Stimulated activated CD8-positive, alpha-beta memory T cell treated with anti-CD3 and anti-CD28 coated beads, Interleukin-2, amount 100 ng/mL, for 48 hours (primary cell): ENCODE measurements around the gene SLC35D3.
"Not testable (repeated sequence)": the region's sequence is repeated elsewhere in the genome, so short reads cannot be mapped to it uniquely, and the experiment has no call there.

Experiments used
- DNase-seq, 2 donors: peaks; one replicate each; pipeline ENCODE4 v3.0.0-alpha.2; 2020; ENCODE audit warnings: low read depth in 2 of 2

SLC35D3 gene, protein sequence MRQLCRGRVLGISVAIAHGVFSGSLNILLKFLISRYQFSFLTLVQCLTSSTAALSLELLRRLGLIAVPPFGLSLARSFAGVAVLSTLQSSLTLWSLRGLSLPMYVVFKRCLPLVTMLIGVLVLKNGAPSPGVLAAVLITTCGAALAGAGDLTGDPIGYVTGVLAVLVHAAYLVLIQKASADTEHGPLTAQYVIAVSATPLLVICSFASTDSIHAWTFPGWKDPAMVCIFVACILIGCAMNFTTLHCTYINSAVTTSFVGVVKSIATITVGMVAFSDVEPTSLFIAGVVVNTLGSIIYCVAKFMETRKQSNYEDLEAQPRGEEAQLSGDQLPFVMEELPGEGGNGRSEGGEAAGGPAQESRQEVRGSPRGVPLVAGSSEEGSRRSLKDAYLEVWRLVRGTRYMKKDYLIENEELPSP

GRCh38 chr6:136921936-136922684 is at the start of gene SLC35D3:
Gene SLC35D3, plus strand, starts transcription at chr6:136922301. Its CDS starts 128 bp downstream, at chr6:136922429.
- DNase-seq, result no peak

DNA sequence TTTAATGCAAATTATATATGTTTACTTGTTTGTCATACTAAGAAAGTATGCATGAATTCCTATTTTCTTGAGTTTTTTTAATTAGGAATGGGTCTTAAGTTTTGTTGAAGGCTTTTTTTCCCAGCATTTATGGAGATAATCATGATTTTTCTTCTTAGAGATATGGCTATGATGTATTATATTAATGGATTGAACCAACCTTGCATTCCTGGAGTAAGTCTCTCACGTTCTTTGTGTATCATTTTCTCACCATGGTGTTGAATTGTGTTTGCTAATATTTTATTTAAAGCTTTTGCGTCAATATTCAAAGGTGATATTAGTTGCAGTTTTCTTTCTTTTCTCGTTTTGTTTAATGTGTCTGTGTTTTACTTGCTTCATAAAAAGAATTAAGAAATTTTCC is 48.4 kb upstream of the SLC35D3 start:
- no peak for DNase-seq

- not testable (repeated sequence) for DNase-seq
Observed at GRCh38 chr6:136876469-136876868, 45.6 kb upstream of the SLC35D3 start.

DNA sequence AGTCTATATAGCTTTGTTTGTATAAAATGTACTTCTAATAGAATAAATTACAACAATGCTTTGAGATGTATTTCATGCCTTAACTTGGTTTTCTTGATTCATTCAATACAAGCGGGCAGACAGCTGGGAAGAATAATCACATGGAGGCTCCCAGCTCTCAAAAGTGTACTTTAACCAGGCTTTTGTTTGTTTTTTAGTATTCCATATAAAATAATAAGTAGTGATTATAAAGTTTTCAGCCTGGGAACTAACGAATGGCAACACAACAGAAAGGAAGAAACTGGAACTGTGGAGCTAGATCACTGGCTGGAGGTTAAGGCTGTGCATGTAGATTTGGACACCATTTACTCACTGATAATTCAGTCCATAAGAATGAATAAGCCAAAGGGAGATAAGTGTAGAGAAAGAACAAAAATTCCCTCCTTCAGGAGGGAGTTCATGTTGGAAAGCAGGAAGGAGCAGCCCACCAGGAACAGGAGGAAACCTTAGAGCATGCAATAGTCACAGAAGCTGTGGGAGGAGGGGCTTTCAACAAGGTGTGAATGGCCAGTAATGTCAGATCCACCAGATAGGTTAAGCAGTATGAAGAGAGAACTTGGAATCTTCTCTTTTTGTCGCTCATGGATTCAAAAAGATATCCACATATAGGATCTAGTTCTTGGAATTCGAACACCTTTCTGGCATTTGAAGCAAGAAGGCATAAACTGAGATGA is 41.2 kb upstream of the SLC35D3 start:
- DNase-seq, result no peak

GRCh38 chr6:136886091-136886490 is 36.0 kb upstream of the SLC35D3 start:
- no peak for DNase-seq

GRCh38 chr6:136887953-136888352 is 34.1 kb upstream of the SLC35D3 start:
- DNase-seq, result no peak

DNA sequence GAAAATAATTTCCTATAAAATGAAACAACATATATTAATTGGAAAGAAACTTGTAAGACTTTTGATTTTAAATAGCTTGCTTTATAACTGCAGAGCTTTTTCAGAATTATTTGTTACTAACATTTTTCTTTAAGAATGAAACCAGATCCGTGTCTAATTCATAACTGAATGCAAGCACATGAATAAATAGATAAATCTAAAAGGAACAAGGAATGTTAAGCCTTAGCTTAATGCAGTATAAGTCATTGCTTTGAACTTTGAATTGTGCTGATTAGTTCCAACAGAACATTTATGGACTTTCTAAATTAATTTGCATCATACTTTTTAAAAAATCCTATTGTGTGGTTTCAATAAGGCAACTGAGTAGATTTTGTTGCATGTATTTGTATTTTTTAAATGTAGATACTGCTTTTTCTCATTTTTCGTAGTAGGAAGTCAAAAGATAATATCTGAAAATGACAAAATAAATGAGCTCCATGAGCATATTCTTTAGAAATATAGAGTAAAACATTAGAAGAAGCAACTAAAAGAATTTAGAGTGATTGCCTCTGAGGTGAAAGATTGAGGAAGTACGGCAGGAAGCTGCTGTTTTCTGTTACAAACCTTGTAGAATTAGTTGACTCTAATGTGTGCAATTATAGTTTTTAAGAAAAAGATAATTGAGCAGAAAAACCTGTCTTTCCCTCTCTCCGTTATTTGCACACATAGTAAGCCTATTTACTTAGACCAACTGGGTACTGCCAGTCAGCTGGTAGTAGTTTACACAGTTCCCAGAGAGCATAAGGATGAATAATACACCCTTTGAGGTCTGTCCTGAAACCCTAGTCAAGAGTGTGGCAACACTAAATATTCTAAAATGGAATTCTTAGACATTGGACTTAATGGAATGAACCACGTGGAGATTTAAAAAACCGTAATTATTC is 32.6 kb upstream of the SLC35D3 start:
- DNase-seq, result no peak

DNA sequence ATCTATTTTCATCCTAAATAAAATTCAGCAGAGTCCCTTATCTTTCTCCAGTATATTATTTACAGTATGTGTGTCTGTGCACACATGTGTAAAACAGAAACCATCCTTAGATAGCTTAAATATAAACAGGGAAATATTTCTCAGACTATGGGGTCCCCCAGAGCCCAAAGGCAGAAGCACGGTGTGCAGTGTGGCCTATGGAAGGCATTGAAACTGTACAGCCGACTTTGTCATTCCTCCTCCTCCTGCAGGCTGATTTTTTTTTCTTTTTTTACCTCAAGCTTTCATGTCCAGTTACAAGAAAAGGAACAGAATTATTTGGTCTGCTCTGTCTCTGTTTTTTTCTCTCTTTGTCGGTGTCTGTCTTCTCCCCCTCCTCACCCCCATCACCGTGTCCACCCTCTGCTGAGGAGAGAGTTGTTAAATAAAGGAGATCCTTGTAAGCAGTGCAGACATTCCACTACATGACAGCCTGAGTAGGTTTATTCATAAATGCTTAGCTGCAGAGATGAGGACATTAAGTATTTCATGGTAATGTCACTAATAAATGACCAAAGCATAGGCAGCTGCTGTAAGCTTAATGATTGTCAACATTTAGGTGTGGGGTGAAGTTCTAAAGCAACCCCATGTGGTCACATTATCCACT is 31.8 kb upstream of the SLC35D3 start:
- no peak for DNase-seq

DNA sequence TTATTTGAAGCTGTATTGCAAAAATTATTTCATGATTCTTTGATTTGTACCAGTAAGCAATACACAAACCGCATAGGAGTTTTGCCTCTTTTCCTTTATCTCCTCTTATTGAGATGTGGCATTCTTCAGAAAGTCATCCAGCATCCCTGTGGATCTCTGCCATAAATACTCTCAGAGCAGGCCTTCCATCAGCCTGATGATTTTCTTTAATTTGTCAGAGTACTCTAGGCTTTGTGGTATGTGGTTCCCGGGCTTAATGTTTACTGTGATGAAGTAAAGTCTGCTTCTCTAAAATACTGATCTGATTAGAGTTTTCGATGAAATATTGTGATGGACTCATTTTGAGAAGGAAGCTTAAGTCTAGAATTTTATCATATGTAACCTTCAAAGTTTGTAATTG is 31.1 kb upstream of the SLC35D3 start:
- DNase-seq, result no peak

DNA sequence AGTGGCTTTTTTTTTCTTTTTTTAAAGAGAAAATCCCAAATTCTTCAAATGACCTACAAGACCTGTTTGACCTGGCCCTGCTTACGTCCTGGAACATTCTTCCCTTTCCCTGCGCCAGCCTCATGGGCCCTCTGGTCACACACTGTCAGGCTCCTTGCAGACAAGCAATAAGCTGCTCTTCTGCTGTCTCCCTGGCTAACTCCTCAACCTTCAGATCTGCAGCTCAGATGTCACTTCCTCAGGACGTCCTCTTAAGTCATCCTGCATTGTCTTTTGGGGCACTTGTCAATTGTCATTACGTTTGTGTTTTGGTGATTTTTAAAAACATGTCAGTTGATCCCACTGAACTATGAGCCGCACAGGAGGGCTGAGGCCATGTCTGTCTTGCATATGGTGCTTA is 28.9 kb upstream of the SLC35D3 start:
- no peak for DNase-seq

DNA sequence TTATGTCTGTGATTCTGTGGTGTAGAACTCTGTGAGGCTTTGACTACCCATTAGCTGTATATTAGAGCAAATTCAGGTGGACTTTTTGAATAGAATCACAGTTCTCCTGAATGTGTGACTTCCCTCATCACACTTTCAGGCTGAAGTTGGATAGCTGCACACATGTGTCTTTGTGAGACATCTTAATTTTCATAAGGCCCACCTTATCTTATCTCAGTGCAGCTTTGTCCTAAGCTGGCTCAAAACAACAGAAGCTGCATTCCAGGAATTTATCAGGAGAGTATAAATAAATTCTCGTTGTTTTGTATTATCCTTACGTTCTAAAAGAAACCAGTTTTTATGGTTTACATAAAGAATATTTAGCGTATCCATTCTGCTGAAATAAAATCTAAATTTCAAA is 26.2 kb upstream of the SLC35D3 start:
- DNase-seq, result no peak

GRCh38 chr6:136897071-136897470 is 25.0 kb upstream of the SLC35D3 start:
- no peak for DNase-seq

DNA sequence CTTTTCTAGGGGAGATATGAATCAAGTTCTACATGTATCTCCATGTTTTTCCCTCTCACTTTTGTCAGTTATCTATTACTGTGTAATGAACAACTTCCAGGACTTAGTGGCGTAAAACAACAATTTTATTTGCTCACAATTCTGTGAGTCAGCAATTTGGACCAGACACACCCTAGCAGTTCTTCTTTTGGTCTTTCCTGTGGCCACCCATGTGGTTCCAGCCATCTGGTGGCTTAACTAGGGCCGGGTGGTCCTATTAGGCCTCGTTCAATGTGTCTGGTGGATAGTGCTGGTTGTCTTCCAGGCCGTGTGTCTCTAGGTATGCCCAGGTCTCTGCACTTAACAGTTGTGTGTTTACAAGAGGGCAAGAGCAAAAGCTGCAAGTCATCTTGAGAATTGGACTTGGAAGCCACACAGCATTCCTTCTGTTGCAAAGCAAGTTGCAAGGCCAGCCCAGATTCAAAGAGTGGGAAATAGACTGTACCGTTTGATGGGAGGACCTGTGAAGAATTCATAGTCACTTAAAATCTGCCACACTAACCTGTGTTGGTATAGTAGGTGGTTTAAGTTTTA is 20.8 kb upstream of the SLC35D3 start:
- no peak for DNase-seq

DNA sequence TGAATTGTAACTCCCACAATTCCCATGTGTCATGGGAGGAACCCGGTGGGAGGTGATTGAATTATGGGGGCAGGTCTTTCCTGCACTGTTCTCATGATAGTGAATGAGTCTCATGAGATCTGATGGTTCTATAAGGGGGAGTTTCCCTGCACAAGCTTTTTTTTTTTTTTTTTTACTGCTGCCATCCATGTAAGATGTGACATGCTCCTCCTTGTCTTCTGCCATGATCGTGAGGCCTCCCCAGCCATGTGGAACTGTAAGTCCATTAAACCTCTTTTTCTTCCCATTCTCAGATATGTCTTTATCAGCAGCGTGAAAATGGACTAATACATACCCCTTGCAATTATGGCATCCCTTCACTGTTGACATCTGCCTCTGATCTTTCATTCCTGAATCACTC is 17.6 kb upstream of the SLC35D3 start:
- not testable (repeated sequence) for DNase-seq

DNA sequence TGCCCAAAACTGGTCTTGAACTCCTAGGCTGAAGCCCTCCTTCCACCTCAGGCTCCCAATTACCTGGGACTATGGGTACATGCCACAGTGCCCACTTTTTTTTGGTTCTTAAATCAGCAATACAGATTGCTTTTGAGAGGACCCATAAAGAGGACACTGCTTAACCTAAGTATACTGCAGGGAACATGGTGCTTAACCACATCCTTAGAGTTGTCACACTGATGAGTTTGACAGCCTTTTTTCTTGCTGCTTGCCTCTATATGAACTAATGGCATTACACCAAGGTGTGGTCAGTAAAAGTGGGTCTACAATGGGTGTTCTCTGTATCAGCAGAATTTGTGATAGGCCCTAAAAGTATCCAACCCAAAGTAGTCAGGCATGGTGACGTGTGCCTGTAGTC is 7.2 kb upstream of the SLC35D3 start:
- no peak for DNase-seq

DNA sequence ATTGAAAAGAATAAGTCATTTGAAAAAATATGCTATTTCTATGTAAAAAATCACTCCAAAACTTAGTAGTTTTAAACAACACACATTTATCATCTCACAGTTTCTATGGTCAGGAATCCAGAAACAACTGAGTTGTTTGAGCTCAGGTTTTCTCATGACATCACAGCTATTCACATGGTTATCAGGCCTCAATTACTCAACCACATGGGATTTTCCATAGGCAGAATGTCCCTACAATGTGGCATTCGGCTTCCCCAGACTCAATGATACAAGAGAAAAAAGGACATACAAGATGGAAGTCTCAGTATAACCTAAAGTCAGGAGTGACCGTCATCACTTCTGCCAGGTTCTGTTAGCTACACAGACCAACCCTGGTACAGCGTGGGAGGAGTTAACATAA is 3.4 kb upstream of the SLC35D3 start:
- no peak for DNase-seq

DNA sequence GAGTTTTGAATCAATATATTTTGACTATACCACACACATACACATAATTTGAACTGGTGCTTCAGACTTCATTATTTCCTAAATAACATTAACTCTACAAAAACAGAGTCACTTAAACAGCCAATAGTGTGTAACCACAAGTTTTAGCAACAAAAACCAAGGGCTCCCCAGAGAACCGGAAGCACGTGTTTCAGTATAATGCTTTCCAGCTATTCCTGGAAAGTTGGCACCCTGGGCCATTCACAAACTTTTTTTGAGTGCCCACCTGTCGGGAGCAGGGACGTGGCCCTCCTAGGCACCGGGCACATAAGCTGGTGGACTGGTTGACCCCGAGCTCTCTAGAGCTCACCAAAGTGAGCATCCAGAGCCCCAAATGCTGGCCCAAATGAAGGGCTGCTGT is 1.9 kb upstream of the SLC35D3 start:
- DNase-seq, result no peak

DNA sequence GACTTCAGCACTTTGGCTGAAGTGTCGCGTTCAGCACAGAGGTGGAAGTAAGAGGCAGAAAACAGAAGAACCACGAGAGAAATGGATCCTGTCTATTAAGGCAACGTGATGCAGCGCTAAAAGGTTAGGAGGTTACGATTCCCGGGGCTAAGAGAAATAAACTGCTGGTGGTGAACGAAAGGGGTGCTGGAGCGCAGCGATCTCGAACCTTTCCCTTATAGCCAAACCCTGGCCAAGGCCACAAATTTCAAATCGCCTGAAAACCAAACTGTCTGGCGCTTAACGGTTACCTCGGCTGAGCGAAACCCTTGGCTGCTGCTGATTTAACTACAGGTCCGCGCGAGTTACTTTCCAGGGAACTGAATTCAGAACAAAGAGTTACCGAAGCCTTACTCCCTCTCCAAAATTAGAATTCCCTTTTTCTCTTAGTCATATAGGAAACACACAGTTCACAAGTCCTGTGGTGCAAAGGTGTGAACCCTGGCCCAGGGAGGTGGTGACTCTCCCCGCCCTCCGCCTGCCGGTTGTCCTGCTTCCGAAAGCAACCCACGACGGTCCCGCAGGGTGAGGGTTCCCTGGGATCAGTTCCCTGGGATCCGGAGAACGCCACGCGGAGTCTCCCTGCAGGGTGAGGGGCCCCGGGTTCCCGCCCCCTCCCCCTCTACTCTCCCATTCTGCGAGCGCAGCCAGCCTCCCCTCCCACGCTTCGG is 1.3 kb upstream of the SLC35D3 start:
- no peak for DNase-seq

GRCh38 chr6:136921381-136921935 is 643 bp upstream of the SLC35D3 start:
- no peak for DNase-seq

DNA sequence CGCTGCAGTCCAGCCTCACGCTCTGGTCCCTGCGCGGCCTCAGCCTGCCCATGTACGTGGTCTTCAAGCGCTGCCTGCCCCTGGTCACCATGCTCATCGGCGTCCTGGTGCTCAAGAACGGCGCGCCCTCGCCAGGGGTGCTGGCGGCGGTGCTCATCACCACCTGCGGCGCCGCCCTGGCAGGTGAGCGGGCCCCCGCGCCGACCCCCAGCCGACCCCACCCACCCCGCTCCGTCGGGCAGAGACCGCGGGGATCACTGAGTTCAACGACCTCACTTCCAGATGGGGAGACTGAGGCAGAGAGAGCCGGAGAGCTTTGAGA is 545 bp downstream of the SLC35D3 start:
- DNase-seq, result no peak
